T-helper 1 cell treated with Interleukin-12 subunit alpha and Interleukin-12 subunit beta and Interleukin-4 antibody, amounts not matched to agents 30 μg/mL and 1 μg/mL, for 36 hours (primary cell): ENCODE measurements around the gene OR5K3.
"Not testable (repeated sequence)": the region's sequence is repeated elsewhere in the genome, so short reads cannot be mapped to it uniquely, and the experiment has no call there.

Experiments used
- H3K27ac Mint-ChIP-seq: one replicate; pipeline ENCODE4 v1.8.0; 2021; ENCODE audit warnings: mild to moderate bottlenecking, mixed read lengths
- H3K27me3 Mint-ChIP-seq: one replicate; pipeline ENCODE4 v1.8.0; 2021; ENCODE audit warnings: low read depth, mixed read lengths
- H3K36me3 Mint-ChIP-seq: one replicate; pipeline ENCODE4 v1.8.0; 2021; ENCODE audit warnings: low read depth, mixed read lengths
- H3K4me1 Mint-ChIP-seq: one replicate; pipeline ENCODE4 v1.8.0; 2021; ENCODE audit warnings: low read depth, mixed read lengths
- H3K4me3 Mint-ChIP-seq: one replicate; pipeline ENCODE4 v1.8.0; 2021; ENCODE audit warnings: mild to moderate bottlenecking, moderate library complexity, mixed read lengths
- H3K9me3 Mint-ChIP-seq: one replicate; pipeline ENCODE4 v1.8.0; 2021; ENCODE audit warnings: mixed read lengths

OR5K3 gene

DNA sequence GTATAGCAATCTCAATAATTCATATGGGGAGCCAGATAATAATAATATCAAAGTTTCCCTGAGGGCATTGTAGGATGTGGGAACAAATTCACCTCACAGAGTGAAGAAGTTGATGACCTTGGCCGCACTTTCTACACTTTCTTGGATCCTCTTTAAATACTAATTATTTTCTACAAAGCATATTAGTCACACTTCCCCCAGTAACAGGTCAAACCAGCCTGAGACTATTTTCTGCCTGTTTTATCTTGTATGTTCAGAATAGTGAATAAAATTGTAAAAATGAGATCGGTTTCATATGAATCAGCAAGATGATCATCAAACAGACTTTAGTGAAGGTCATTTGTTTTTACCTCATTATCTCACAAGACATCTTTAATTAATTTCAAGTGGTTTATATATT lies 2.3 kb upstream of the OR5K3 start:
- Mint-ChIP-seq H3K9me3 (no peaks in the 10 kb centered on the region), H3K4me1 (no peaks in the 10 kb centered on the region), H3K4me3 (no peak overlapping the region), H3K36me3 (no peaks in the 10 kb centered on the region), H3K27ac (no peak overlapping the region), H3K27me3 (peaks cover 54% of the 10 kb centered on the region)

DNA sequence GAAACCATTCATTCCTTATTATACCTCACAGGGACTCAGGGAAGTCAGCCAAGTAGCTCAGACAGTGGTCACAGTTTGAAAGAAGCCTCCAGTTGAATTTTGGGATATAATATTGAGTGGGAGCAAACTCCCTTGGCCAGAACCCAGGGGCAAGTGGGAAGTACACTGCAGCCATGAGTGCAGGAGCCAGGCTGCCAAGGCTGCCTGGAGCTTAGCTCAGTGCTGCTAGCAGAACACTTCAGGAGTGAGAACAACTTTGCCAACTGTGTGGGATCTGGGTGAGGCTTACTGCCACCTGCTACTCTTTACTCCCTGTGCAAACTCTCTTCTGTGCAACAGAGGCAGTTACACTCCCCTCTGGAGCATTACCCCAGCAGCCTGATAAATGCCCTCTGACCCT lies 4.6 kb downstream of the OR5K3 start:
- Mint-ChIP-seq H3K4me1 (peaks cover 5% of the 10 kb centered on the region), H3K9me3 (peaks cover 26% of the 10 kb centered on the region), H3K36me3 (peaks cover 7% of the 10 kb centered on the region), H3K27ac (no peak overlapping the region), H3K4me3 (no peak overlapping the region), H3K27me3 (peaks cover 50% of the 10 kb centered on the region)

DNA sequence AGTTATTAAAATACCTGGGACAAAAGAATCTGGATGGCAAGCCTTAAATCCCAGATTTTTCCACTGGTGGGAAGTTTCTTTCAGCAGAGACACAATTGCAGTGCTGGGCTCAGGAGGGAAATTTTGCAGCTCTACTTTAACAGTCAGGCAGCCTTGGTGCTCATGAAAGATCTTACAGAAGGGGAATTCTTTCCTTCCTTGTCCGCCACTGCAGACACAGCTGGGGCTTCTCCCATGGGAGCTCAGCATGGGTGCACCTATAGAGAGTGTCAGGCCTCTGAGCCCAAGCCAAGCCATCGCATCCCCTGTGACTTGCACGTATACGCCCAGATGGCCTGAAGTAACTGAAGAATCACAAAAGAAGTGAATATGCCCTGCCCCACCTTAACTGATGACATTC lies 6.0 kb downstream of the OR5K3 start:
- H3K27ac Mint-ChIP-seq, H3K4me3 Mint-ChIP-seq: not testable (repeated sequence)
- peaks cover 38% of the 10 kb centered on the region for H3K9me3 Mint-ChIP-seq
- peaks cover 10% of the 10 kb centered on the region for H3K4me1 Mint-ChIP-seq
- H3K36me3 Mint-ChIP-seq, result peaks cover 12% of the 10 kb centered on the region
- peaks cover 40% of the 10 kb centered on the region for H3K27me3 Mint-ChIP-seq

DNA sequence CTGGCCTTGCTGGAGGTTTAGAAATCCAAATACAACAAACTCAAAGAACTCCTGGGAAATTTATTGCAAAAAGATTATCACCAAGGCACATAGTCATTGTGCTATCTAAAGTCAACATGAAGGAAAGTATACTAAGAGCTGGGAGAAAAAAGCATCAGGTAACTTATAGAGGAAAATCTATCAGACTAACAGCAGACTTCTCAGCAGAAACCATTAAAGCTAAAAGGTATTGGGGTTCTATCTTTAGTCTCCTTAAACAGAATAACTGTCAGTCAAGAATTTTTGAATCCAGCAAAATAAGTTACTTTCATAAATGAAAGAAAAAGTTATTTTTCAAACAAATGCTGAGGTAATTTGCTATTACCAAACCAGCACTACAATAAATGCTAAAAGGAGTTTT lies 8.0 kb downstream of the OR5K3 start:
- H3K36me3 Mint-ChIP-seq, result peaks cover 13% of the 10 kb centered on the region
- H3K9me3 Mint-ChIP-seq, result peaks cover 53% of the 10 kb centered on the region
- H3K4me3 Mint-ChIP-seq, result no peak overlapping the region
- peaks cover 13% of the 10 kb centered on the region for H3K4me1 Mint-ChIP-seq
- H3K27ac Mint-ChIP-seq, result no peak overlapping the region
- peaks cover 34% of the 10 kb centered on the region for H3K27me3 Mint-ChIP-seq

DNA sequence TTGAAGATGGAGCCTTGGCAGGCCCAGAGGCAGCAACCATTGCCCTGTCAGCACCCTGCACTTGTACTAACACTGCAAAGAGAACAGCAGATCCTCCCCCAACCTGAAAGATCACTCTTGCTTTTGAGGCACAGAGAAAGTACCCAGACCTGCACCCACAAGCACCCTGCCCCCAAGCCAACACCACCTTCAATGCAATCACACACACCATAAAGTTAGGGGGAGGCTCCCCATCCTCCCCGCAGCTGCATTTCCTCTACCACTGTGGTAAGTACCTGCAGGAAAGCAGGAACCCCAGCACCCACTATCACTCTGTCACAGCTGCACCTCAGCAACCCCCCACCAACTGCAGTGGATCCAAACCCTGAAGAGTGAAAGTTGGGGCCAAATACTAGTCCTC lies 12.0 kb downstream of the OR5K3 start:
- peaks cover 12% of the 10 kb centered on the region for H3K27me3 Mint-ChIP-seq
- peaks cover 11% of the 10 kb centered on the region for H3K4me1 Mint-ChIP-seq
- peaks cover 15% of the 10 kb centered on the region for H3K36me3 Mint-ChIP-seq
- no peak overlapping the region for H3K27ac Mint-ChIP-seq
- no peak overlapping the region for H3K4me3 Mint-ChIP-seq
- peaks cover 77% of the 10 kb centered on the region for H3K9me3 Mint-ChIP-seq

DNA sequence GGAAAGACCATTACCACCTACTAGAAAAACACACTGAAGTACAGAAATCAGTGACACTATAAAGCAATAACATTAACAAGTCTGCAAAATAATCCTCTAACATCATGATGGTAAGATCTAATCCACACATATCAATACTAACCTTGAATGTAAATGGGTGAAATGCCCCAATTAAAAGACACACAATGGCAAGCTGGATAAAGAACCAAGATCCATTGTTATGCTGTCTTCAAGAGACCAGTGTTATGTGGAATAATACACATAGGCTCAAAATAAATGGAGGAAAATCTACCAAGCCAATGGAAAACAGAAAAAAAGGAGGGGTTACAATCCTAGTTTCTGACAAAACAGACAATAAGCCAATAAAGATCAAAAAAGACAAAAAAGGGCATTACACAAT lies 13.5 kb downstream of the OR5K3 start:
- peaks cover 11% of the 10 kb centered on the region for H3K4me1 Mint-ChIP-seq
- H3K27ac Mint-ChIP-seq, result no peak overlapping the region
- H3K9me3 Mint-ChIP-seq, result peaks cover 72% of the 10 kb centered on the region
- peaks cover 10% of the 10 kb centered on the region for H3K27me3 Mint-ChIP-seq
- H3K4me3 Mint-ChIP-seq, result no peak overlapping the region
- H3K36me3 Mint-ChIP-seq, result peaks cover 10% of the 10 kb centered on the region

DNA sequence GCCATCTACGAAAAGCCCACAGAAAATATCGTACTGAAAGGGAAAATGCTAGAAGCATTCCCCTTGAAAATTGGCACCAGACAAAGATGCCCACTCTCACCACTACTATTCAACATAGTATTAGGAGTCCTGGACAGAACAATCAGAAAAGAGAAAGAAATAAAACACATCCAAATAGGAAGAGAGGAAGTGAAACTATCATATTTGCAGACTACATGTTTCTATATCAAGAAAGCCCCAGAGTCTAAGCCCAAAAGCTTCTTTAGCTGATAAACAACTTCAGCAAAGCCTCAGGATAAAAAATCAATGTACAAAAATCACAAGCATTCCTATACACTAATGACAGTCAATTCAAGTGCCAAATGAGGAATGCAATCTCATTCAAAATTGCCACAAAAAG lies 15.6 kb downstream of the OR5K3 start:
- peaks cover 55% of the 10 kb centered on the region for H3K9me3 Mint-ChIP-seq
- H3K27me3 Mint-ChIP-seq, result peaks cover 16% of the 10 kb centered on the region
- no peak overlapping the region for H3K27ac Mint-ChIP-seq
- peaks cover 3% of the 10 kb centered on the region for H3K4me1 Mint-ChIP-seq
- H3K36me3 Mint-ChIP-seq, result peaks cover 3% of the 10 kb centered on the region
- H3K4me3 Mint-ChIP-seq, result no peak overlapping the region

DNA sequence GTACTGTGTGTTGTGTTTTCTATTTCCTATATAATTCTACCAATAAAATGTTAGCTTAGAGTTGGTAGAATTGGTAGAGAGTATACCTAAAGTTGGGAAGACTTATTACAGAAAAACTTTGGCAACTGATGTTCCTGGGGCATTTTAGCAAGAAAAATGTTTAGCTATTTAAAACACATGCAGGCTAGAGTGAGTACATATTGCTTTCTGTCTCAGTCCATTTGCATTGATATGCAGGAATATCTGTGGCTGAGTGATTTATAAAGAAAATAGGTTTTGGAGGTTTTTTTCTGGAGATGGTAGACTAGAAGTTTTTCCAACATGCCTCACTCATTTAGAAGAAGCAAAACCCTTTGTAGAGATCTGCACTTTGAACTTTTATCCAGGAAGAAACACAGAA lies 42.1 kb downstream of the OR5K3 start:
- H3K4me1 Mint-ChIP-seq, result no peaks in the 10 kb centered on the region
- peaks cover 4% of the 10 kb centered on the region for H3K36me3 Mint-ChIP-seq
- no peaks in the 10 kb centered on the region for H3K27me3 Mint-ChIP-seq
- H3K27ac Mint-ChIP-seq, result no peak overlapping the region
- H3K9me3 Mint-ChIP-seq, result peaks cover 23% of the 10 kb centered on the region
- no peak overlapping the region for H3K4me3 Mint-ChIP-seq

DNA sequence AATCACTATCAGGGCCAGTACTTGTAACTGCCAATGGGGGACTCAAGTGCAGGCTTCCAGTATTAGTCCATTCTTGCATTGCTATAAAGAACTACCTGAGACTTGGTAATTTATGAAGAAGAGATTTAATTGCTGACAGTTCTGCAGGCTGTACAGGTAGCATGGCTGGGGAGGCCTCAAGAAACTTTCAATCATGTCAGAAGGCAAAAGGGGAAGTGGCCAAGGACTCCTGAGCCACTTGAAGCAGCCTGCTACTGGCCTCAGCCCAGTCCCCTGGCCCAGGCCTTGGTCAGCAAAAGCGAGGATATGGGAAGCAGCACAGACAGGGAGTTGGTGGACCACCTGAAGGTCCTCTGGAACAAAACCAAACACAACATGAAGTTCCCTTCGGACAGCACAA lies 43.3 kb downstream of the OR5K3 start:
- Mint-ChIP-seq H3K4me3 (no peak overlapping the region), H3K27ac (no peak overlapping the region), H3K9me3 (peaks cover 23% of the 10 kb centered on the region), H3K27me3 (peaks cover 6% of the 10 kb centered on the region), H3K4me1 (no peaks in the 10 kb centered on the region), H3K36me3 (peaks cover 4% of the 10 kb centered on the region)

DNA sequence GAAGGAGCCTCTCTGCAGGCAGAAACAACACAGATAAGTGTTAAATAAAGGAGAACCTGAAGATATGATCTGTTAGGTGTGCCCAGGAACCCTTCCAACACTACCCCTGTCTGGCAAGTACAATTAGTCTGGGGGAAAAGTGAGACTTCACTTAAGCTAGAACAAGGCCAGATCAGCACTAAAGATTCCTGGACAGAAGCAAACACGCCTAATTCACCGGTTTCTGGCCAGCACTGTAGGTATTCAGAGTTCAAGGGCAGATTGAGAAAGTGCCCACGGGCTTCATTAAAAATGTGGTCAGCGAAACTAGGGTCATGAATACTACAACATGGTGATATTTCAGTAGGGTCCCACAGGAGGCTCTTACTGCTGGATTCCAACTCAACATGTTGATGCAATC lies 43.9 kb downstream of the OR5K3 start:
- Mint-ChIP-seq H3K27me3 (peaks cover 6% of the 10 kb centered on the region), H3K4me1 (no peaks in the 10 kb centered on the region), H3K9me3 (peaks cover 16% of the 10 kb centered on the region)

DNA sequence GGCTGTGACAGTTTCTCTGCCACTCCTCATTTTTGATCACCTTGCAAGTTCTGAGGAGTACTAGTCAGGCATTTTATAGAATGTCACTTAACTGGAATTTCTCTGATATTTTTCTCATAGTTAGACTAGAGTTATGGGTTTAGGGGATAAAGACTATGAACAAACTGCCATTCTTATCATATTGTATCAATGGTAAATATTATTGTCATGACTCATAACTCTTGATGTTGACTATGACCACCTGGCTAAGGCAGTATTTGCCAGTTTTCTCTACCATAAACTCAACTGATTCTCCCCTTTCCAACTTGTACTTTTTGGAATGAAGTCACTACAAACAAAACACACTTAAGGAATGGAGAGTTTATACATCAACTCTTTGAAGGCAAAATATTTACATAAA lies 49.8 kb downstream of the OR5K3 start:
- Mint-ChIP-seq H3K36me3 (no peaks in the 10 kb centered on the region), H3K9me3 (no peaks in the 10 kb centered on the region), H3K27me3 (peaks cover 50% of the 10 kb centered on the region), H3K27ac (no peak overlapping the region), H3K4me3 (no peak overlapping the region), H3K4me1 (no peaks in the 10 kb centered on the region)

More for the DNA sequence above, 43.9 kb downstream of the OR5K3 start:
- Mint-ChIP-seq H3K27ac (no peak overlapping the region), H3K4me3 (no peak overlapping the region), H3K36me3 (no peaks in the 10 kb centered on the region)
